MM.1S (cell line): ENCODE results near the gene CLEC4C.
A peak's percentile ranks its signal among the peaks of the same experiment; 100 is the strongest.
"Not testable (repeated sequence)": the region's sequence is repeated elsewhere in the genome, so short reads cannot be mapped to it uniquely, and the experiment has no call there.

Source experiments
- DNase-seq: peaks from one replicate; pipeline ENCODE4 v3.0.0-alpha.2; 2015
- H2AFZ ChIP-seq: fragments of 300-600 bp; sonication (generic); 2 replicates; pipeline ENCODE4 v1.6.0; 2016; ENCODE audit warnings: antibody characterized with exemption, low read length
- H3F3A ChIP-seq: fragments of 300-600 bp; sonication (generic); 2 replicates; pipeline ENCODE4 v1.6.1; 2016; ENCODE audit warnings: mild to moderate bottlenecking, antibody characterized with exemption, low read length, moderate library complexity, mixed read lengths; ENCODE audit not compliant: insufficient read depth
- H3K27ac ChIP-seq: fragments of 300-600 bp; sonication (generic); 2 replicates; pipeline ENCODE4 v1.5.1; 2016; ENCODE audit warnings: mild to moderate bottlenecking, low read length
- H3K27me3 ChIP-seq: fragments of 300-600 bp; sonication (generic); replicated peaks from 2 replicates; pipeline ENCODE4 v1.6.0; 2016; ENCODE audit warnings: low read length; ENCODE audit not compliant: insufficient read depth
- H3K36me3 ChIP-seq: fragments of 300-600 bp; sonication (generic); replicated peaks from 2 replicates; pipeline ENCODE4 v1.6.1; 2016; ENCODE audit warnings: mild to moderate bottlenecking, low read length, mixed read lengths; ENCODE audit not compliant: insufficient read depth
- H3K4me1 ChIP-seq: fragments of 300-600 bp; sonication (generic); 2 replicates; pipeline ENCODE4 v1.6.1; 2016; ENCODE audit warnings: low read length, mixed read lengths
- H3K4me2 ChIP-seq: fragments of 300-600 bp; sonication (generic); 2 replicates; pipeline ENCODE4 v1.6.0; 2016; ENCODE audit warnings: low read depth, low read length
- H3K4me3 ChIP-seq: fragments of 300-600 bp; sonication (generic); 2 replicates; pipeline ENCODE4 v1.5.1; 2016; ENCODE audit warnings: low read length, mixed read lengths
- H3K79me2 ChIP-seq: fragments of 300-600 bp; sonication (generic); 2 replicates; pipeline ENCODE4 v1.6.1; 2016; ENCODE audit warnings: mixed run types, low read length, mixed read lengths
- H3K9ac ChIP-seq: fragments of 300-600 bp; sonication (generic); 2 replicates; pipeline ENCODE4 v1.6.1; 2016; ENCODE audit warnings: low read length, mixed read lengths
- H3K9me2 ChIP-seq: fragments of 300-600 bp; sonication (generic); replicated peaks from 2 replicates; pipeline ENCODE4 v1.6.1; 2016; ENCODE audit warnings: mild to moderate bottlenecking, low read length, mixed read lengths; ENCODE audit not compliant: insufficient read depth
- H3K9me3 ChIP-seq: fragments of 300-600 bp; sonication (generic); replicated peaks from 2 replicates; pipeline ENCODE4 v1.6.1; 2016; ENCODE audit warnings: mild to moderate bottlenecking, low read length, mixed read lengths; ENCODE audit not compliant: insufficient read depth
- H4K20me1 ChIP-seq: fragments of 300-600 bp; sonication (generic); 2 replicates; pipeline ENCODE4 v1.6.1; 2016; ENCODE audit warnings: mild to moderate bottlenecking, low read length, moderate library complexity, mixed read lengths; ENCODE audit not compliant: insufficient read depth
- EZH2 ChIP-seq: fragments of 300-600 bp; sonication (generic); optimal IDR thresholded peaks from 2 replicates; pipeline ENCODE3; 2017; ENCODE audit warnings: low read depth, mild to moderate bottlenecking, antibody characterized with exemption, low read length, mixed read lengths
- EZH2phosphoT487 ChIP-seq: fragments of 300-600 bp; sonication (generic); IDR thresholded peaks from 2 replicates; pipeline ENCODE4 v1.6.1; 2018; ENCODE audit warnings: antibody characterized with exemption, low read length
- TF ChIP-seq, protein P1 (sequence below): fragments of 300-600 bp; sonication (generic); IDR thresholded peaks from 2 replicates; pipeline ENCODE4 v1.5.1; 2016; ENCODE audit warnings: antibody characterized with exemption, low read length, mixed read lengths

The CLEC4C gene

DNA sequence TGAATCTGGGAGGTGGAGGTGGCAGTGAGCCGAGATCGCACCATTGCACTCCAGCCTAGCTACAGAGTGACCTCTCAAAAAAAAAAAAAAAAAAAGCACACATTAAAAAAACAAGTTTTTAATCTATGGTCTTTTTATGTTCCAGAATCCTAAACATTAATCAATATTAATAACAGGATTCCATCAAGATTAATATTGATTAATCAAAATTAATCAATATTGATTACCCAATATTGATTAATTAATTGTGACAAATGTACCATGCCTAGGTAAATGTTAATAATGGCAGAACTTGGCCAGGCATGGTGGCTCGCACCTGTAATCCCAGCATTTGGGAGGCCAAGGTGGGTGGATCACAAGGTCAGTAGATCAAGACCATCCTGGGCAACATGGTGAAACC is 34.1 kb upstream of the CLEC4C start:
- Histone ChIP-seq H3K4me3 (no peak overlapping the region), H2AFZ (no peak overlapping the region)

GRCh38 chr12:7769999-7770398 is 22.8 kb upstream of the CLEC4C start:
- H3K79me2 ChIP-seq = no peaks in the 10 kb centered on the region
- no peaks in the 10 kb centered on the region for H3K4me1 ChIP-seq
- TF ChIP-seq EZH2 (no peak), EZH2phosphoT487 (no peak)
- TF ChIP-seq, protein P1, sequence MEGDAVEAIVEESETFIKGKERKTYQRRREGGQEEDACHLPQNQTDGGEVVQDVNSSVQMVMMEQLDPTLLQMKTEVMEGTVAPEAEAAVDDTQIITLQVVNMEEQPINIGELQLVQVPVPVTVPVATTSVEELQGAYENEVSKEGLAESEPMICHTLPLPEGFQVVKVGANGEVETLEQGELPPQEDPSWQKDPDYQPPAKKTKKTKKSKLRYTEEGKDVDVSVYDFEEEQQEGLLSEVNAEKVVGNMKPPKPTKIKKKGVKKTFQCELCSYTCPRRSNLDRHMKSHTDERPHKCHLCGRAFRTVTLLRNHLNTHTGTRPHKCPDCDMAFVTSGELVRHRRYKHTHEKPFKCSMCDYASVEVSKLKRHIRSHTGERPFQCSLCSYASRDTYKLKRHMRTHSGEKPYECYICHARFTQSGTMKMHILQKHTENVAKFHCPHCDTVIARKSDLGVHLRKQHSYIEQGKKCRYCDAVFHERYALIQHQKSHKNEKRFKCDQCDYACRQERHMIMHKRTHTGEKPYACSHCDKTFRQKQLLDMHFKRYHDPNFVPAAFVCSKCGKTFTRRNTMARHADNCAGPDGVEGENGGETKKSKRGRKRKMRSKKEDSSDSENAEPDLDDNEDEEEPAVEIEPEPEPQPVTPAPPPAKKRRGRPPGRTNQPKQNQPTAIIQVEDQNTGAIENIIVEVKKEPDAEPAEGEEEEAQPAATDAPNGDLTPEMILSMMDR = no peak
- DNase-seq = no peak
- no peaks in the 10 kb centered on the region for H4K20me1 ChIP-seq
- H3K36me3 ChIP-seq = no peaks in the 10 kb centered on the region
- no peaks in the 10 kb centered on the region for H3F3A ChIP-seq
- H3K4me2 ChIP-seq = no peak overlapping the region; the same call in 1 of the 2 replicates
- no peak overlapping the region for H3K4me3 ChIP-seq
- H2AFZ ChIP-seq = no peak overlapping the region; the same call in 1 of the 2 replicates
- no peaks in the 10 kb centered on the region for H3K27me3 ChIP-seq
- no peak overlapping the region for H3K27ac ChIP-seq
- H3K9me3 ChIP-seq = no peaks in the 10 kb centered on the region
- H3K9me2 ChIP-seq = no peaks in the 10 kb centered on the region
- H3K9ac ChIP-seq = no peak overlapping the region

More for the DNA sequence above, 34.1 kb upstream of the CLEC4C start:
- Histone ChIP-seq H3K4me2 (no peak overlapping the region), H3K36me3 (no peaks in the 10 kb centered on the region), H3K79me2 (no peaks in the 10 kb centered on the region), H3K9me2 (no peaks in the 10 kb centered on the region), H3F3A (no peaks in the 10 kb centered on the region), H4K20me1 (no peaks in the 10 kb centered on the region), H3K27ac (no peak overlapping the region), H3K9me3 (no peaks in the 10 kb centered on the region), H3K4me1 (no peaks in the 10 kb centered on the region), H3K9ac (no peak overlapping the region), H3K27me3 (no peaks in the 10 kb centered on the region)
- TF ChIP-seq EZH2phosphoT487 = no peak
- TF ChIP-seq, protein P1 = no peak
- no peak for TF ChIP-seq EZH2
- no peak for DNase-seq

DNA sequence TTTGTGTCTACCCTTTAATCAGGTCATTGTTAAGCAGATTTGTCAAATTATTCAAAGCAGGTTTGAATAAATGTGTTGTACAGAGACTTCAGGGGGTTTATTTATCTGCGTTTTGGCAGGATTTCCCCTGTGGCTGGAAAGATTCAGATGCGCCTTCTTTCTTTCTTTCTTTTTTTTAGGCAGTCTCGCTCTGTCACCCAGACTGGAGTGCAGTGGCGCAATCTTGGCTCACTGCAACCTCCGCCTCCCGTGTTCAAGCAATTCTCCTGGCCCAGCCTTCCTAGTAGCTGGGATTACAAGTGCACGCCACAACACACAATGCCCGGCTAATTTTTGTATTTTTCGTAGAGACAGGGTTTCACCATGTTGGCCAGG is 11.6 kb upstream of the CLEC4C start:
- no peaks in the 10 kb centered on the region for H3K4me1 ChIP-seq
- H3K9me2 ChIP-seq = no peaks in the 10 kb centered on the region
- H3F3A ChIP-seq = no peaks in the 10 kb centered on the region
- no peaks in the 10 kb centered on the region for H4K20me1 ChIP-seq
- H3K79me2 ChIP-seq = no peaks in the 10 kb centered on the region
- H3K27me3 ChIP-seq = no peaks in the 10 kb centered on the region
- no peaks in the 10 kb centered on the region for H3K9me3 ChIP-seq
- no peak overlapping the region for H2AFZ ChIP-seq
- no peaks in the 10 kb centered on the region for H3K36me3 ChIP-seq
- DNase-seq = no peak
- H3K9ac ChIP-seq = no peak overlapping the region
- TF ChIP-seq EZH2 (no peak), EZH2phosphoT487 (no peak)
- TF ChIP-seq, protein P1 = no peak
- no peak overlapping the region for H3K27ac ChIP-seq
- H3K4me3 ChIP-seq = no peak overlapping the region
- H3K4me2 ChIP-seq = no peak overlapping the region

- TF ChIP-seq EZH2phosphoT487 (no peak), EZH2 (no peak)
- TF ChIP-seq, protein P1 = no peak
- no peak for DNase-seq
- Histone ChIP-seq H3K79me2 (no peaks in the 10 kb centered on the region), H3K4me2 (no peak overlapping the region), H3K4me1 (no peaks in the 10 kb centered on the region), H3K9me2 (no peaks in the 10 kb centered on the region), H3K27ac (no peak overlapping the region), H3K9ac (no peak overlapping the region), H3K9me3 (no peaks in the 10 kb centered on the region), H2AFZ (no peak overlapping the region), H4K20me1 (no peaks in the 10 kb centered on the region), H3F3A (no peaks in the 10 kb centered on the region), H3K27me3 (no peaks in the 10 kb centered on the region), H3K36me3 (no peaks in the 10 kb centered on the region), H3K4me3 (no peak overlapping the region)
Measured at GRCh38 chr12:7756993-7757392, 9.8 kb upstream of the CLEC4C start.

DNA sequence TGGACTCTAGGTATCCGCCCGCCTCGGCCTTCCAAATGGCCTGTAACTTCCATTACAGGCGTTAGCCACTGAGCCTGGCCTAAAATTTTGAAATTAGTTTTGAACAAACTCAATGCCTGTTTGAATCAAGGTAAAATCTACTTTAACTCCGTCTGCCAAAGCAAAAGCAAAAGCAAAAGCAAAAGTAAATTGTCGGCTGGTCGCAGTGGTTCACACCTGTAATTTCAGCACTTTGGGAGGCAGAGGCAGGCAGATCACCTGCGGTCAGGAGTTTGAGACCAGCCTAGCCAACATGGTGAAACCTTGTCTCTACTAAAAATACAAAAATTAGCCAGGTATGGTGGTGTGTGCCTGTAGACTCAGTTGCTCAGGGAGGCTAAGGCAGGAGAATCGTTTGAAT is 8.5 kb upstream of the CLEC4C start:
- H3K9ac ChIP-seq, H3K27ac ChIP-seq, H3F3A ChIP-seq, H3K79me2 ChIP-seq, H3K36me3 ChIP-seq, H3K9me2 ChIP-seq, H3K27me3 ChIP-seq, H3K4me3 ChIP-seq, H3K9me3 ChIP-seq, H4K20me1 ChIP-seq, H3K4me1 ChIP-seq, H3K4me2 ChIP-seq: not testable (repeated sequence)
- H2AFZ ChIP-seq = peak overlapping the region; percentile 47
- peak; percentile 47 for DNase-seq
